GM19023 (cell line): ENCODE measurements around the gene MC1R.
"Not testable (repeated sequence)": the region's sequence is repeated elsewhere in the genome, so short reads cannot be mapped to it uniquely, and the experiment has no call there.

Experiments
- ATAC-seq: cut with Tn5 transposase; IDR thresholded peaks from one replicate; pipeline ENCODE4 v1.9.1; 2021; ENCODE audit warnings: mild to moderate bottlenecking, moderate library complexity; ENCODE audit not compliant: unreplicated experiment

MC1R gene

GRCh38 chr16:89934019-89934418 lies 15.4 kb downstream of the MC1R start:
- not testable (repeated sequence) for ATAC-seq

- no peak for ATAC-seq
Measured at GRCh38 chr16:89934611-89935553, 16.2 kb downstream of the MC1R start.

DNA sequence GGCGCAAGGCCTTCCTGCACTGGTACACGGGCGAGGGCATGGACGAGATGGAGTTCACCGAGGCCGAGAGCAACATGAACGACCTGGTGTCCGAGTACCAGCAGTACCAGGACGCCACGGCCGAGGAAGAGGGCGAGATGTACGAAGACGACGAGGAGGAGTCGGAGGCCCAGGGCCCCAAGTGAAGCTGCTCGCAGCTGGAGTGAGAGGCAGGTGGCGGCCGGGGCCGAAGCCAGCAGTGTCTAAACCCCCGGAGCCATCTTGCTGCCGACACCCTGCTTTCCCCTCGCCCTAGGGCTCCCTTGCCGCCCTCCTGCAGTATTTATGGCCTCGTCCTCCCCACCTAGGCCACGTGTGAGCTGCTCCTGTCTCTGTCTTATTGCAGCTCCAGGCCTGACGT lies 17.0 kb downstream of the MC1R start:
- not testable (repeated sequence) for ATAC-seq

- ATAC-seq = no peak
Measured at GRCh38 chr16:89936034-89936433, 17.4 kb downstream of the MC1R start.

DNA sequence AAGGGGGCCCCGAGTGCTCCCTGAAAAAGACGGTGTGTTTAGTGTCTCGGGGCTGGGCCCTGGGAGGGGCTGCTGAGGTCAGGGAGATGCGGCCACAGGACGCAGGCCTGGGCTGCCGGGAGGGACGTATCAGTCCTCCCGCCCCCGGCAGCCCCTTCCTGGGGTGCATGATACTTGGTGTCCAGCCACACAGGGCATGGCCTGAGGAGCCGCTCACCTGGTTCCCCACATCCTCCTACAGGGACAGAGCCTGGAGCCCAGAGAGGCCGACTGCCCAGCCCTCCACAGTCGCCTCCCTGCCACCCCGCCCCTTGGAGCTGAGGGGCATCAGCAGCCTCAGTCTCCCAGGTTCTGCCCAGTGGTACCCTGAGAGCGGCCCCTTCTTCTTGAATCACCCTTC lies 17.8 kb downstream of the MC1R start:
- no peak for ATAC-seq

DNA sequence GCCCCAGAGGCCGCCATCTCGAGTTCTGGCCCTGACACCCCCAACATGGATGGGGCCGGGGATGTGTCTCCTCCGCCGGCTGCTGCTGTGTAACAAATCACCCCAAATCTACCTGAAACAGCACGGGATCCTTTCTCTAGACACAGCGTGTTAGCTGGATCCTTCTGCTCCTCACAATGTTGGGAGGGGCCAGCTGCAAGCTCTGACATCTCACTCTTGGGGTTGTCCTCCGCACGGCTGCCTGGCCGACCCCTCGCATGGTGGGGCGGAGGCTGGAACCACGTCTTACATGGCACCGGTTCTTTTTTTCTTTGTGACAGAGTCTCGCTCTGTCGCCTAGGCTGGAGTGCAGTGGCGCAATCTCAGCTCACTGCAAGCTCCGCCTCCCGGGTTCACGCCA lies 18.3 kb downstream of the MC1R start:
- ATAC-seq = no peak

DNA sequence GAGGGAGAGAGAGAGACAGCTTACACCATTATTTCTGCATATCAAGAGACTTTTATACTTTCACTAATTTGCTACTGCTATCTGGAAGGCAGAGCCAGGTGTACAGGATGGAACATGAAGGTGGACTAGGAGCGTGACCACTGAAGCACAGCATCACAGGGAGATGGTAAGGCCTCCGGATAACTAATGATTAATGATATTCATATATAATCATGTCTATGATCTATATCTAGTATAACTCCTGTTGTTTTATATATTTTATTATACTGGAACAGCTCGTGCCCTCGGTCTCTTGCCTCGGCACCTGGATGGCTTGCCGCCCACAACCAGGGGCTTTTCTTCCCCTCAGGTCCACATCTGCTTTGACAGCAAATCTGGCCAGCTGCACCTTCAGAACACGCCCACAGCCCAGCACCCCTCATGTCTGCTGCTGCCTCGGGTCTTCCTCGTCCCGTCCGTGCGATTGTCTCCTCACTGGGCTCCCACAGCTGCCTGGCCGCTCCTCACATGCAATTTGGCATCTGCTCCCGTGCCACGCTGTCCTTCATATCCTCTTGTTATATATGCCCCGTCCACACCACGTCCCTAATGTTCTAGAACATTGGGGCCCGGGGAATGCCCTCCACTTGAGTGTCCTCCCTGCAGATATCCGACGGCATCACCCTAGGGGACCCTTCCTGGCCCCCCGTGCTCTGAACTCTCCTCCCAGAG lies 19.7 kb downstream of the MC1R start:
- ATAC-seq = no peak

- ATAC-seq = no peak
Measured at GRCh38 chr16:89944773-89945172, 26.1 kb downstream of the MC1R start.

GRCh38 chr16:89945654-89946053 lies 27.0 kb downstream of the MC1R start:
- ATAC-seq = no peak

GRCh38 chr16:89946515-89946914 lies 27.9 kb downstream of the MC1R start:
- ATAC-seq = no peak

DNA sequence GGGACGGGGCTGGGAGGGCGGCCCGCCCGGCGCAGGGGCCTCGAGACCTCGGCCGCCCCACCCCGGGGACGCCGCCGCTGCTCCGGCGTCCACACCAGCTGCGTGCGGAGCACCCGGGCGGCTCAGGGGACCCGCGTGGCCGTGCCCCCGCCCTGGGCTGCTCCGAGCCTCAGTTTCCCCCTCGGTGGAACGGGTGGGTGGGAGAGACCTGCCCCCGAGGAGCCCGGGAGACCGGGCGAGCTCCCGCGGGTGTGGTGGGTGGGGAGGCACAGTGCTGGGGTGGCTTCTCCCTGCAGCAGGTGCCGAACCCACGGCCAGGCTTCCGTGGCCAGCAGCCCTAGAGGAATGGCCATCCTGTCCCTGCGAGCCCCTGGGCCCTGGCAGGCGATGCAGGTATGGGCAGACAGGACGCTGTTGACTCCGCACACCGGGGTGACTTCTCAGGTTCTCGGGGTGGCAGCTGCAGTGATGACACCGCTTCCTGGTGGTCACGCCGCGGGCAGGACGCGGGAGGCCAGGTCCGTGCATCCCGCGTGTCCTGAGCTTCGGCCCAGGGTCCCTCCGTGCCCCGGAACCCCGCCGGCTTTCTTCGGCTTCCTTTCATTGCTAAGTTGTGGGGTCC lies 30.6 kb downstream of the MC1R start:
- ATAC-seq = no peak

GRCh38 chr16:89949756-89950155 lies 31.1 kb downstream of the MC1R start:
- no peak for ATAC-seq

- no peak for ATAC-seq
Measured at GRCh38 chr16:89951509-89951908, 32.8 kb downstream of the MC1R start.

DNA sequence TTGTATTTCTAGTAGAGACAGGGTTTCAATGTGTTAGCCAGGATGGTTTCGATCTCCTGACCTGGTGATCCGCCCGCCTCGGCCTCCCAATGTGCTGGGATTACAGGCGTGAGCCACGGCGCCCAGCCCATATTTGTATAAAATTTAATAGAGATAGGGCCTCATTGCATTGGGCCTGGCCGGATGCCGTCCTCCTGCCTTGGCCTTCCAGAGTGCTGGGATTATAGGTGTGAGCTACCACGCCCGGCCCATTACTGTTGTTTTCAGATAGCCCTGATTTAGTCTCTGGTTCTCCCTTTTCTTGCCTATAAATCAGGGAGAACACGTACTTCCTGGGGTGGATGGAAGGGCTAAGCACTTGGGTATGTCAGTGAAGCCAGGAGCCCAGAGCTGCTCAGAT lies 33.4 kb downstream of the MC1R start:
- ATAC-seq = no peak

DNA sequence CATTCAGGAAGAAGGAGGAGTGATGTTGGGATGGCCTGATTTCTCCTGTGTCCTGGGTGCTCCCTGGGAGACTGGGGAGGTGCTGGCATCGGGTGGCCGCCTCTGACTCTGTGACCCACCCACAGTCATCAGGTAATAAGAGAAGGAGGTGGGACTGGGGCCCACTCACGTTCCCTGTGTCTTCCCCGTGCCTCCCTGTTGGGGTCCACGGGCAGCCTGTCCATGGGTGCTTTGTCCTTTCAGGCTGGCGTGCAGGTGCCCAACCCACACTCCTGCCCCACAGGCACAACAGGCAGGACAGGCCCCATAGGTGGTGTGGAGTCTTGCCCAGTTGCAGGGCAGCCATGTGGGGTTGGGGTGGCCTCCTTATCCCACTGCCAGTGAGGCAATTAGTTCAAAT lies 33.9 kb downstream of the MC1R start:
- ATAC-seq = no peak

GRCh38 chr16:89953671-89954406 lies 35.2 kb downstream of the MC1R start:
- ATAC-seq = peak; percentile 67

- ATAC-seq = no peak
Measured at GRCh38 chr16:89954462-89954861, 35.8 kb downstream of the MC1R start.

DNA sequence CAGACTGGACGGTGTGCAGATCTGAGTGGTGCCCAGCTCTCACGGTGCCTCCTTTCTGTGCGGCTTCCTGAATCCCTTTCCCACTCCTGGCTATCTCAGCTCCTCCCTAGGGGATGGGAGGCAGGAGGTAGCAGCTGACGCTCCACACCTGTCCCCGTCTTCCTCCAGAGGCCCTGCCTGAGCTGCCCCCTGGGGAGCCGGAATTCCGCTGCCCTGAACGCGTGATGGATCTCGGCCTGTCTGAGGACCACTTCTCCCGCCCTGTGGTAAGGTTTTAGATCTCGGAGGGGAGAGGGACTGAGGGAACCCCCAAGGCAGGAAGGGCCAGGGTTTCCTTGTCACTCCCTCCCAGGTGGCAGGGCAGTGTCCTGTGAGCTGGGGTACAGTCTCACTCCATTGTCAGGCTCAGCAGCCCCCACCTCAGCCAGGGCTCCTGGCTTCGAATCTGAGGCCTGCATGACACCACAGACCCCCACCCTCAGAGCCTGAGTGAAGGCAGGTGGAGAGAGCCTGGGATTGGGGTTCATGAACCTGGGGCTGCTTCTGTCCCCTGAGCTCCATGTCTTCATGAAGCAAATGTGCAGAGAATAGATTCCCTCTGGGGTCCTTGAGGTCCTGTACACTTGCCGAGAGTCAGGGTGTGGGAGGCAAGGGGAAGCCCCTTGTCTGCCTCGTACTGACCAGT lies 36.5 kb downstream of the MC1R start:
- no peak for ATAC-seq

DNA sequence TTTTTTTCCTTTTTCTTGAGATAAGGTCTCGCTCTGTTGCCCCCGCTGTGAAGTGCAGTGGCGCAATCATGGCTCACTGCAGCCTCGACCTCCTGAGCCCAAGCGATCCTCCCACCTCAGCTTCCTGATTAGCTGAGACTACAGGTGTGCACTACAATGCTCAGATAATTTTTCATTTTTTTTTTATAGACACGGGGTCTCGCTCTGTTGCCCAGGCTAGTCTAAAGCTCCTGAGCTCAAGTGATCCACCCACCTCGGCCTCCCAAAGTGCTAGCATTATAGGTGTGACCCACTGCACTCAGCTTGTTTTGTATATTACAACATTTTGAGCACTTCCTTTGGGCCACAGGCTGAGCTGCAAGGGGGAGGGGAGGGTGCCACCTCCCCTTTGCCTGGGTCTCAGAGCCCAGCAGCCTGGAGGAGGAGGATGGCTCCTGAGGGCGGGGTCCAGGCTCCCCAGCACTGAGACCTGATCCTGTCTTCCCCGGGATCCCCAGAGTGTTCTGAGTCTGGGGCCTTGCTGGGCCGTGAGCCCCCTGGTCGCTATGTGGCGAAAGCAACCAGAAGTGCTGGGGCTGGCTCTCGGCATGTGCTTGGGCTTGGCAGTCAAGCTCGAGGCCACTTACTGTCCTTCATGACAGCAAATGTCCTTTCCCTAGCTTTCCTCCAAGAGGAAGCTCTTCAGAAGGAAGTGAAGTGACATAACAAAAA lies 38.0 kb downstream of the MC1R start:
- no peak for ATAC-seq
